Upper lobe of left lung (tissue), 6 donors: ENCODE data around the gene MSL1. TPM values are rescaled to one million over a fixed set of nuclear protein-coding genes. Genes with fewer than 3 reads are reported as not detected.

ENCODE experiments used
- ATAC-seq, 2 donors: fragments of 200-7000 bp; cut with Tn5 transposase; one replicate each; pipeline ENCODE4 v1.9.1; 2022; ENCODE audit warnings: mild to moderate bottlenecking in 2 of 2, moderate library complexity in 2 of 2; ENCODE audit not compliant: low FRiP score in 2 of 2
- DNase-seq, 2 donors: peaks; one replicate each; pipeline ENCODE4 v3.0.0-alpha.2; 2019 to 2020
- H3K27ac ChIP-seq, 4 donors: fragments of 200-600 bp; sonication (generic); one replicate each; pipeline ENCODE4 v1.5.1; 2016 to 2019
- H3K27me3 ChIP-seq, 4 donors: fragments of 200-600 bp; sonication (generic); one replicate each; pipeline ENCODE4 v1.5.1; 2017 to 2019
- H3K36me3 ChIP-seq, 4 donors: fragments of 200-600 bp; sonication (generic); one replicate each; pipeline ENCODE4 v1.5.1; 2016 to 2019
- H3K4me1 ChIP-seq, 4 donors: fragments of 200-600 bp; sonication (generic); one replicate each; pipeline ENCODE4 v1.5.1; 2018 to 2019
- H3K4me3 ChIP-seq, 4 donors: fragments of 200-600 bp; sonication (generic); one replicate each; pipeline ENCODE4 v1.5.1; 2017 to 2019; ENCODE audit warnings: mild to moderate bottlenecking in 2 of 4, moderate library complexity in 1 of 4
- H3K9me3 ChIP-seq, 4 donors: fragments of 200-600 bp; sonication (generic); one replicate each; pipeline ENCODE4 v1.5.1; 2018 to 2019
- CTCF ChIP-seq, 6 experiments: fragments of 450-650 bp in 4 of 6; fragments of 200-600 bp in 2 of 6; sonication (generic) in 2 of 6; IDR thresholded peaks; one replicate each; pipeline ENCODE4 v1.5.1; 2016 to 2019; ENCODE audit warnings: antibody characterized with exemption in 6 of 6
- EP300 ChIP-seq, 4 donors: sonication (generic); formaldehyde crosslinking; IDR thresholded peaks; one replicate each; pipeline ENCODE4 v1.5.1; 2017; ENCODE audit warnings: antibody characterized with exemption in 4 of 4, control low read depth in 2 of 4
- POLR2A ChIP-seq, 4 donors: fragments of 450-650 bp; IDR thresholded peaks; one replicate each; pipeline ENCODE4 v1.5.1; 2016 to 2017; ENCODE audit warnings: antibody characterized with exemption in 4 of 4, mild to moderate bottlenecking in 2 of 4
- POLR2AphosphoS5 ChIP-seq, 2 donors: sonication (generic); formaldehyde crosslinking; IDR thresholded peaks; one replicate each; pipeline ENCODE4 v1.5.1; 2017; ENCODE audit warnings: antibody characterized with exemption in 2 of 2
- WGBS, 2 donors: methylation state at CpG; one replicate each; pipeline ENCODE4 v1.1.5; 2017 to 2018; 5-methylcytosine and 5-hydroxymethylcytosine counted together
- total RNA-seq, 6 donors: library from RNA; depleted of rRNA in 4 of 6; stranded (reverse); fragments of >200 nt in 4 of 6; gene quantifications; one replicate each; pipeline versions ENCODE4 v1.1.0 to v1.2.1, GENCODE V29; 2016 to 2021
- donor health status: DM: no; HTN: no; CAD: no; lungs with moderate emphysema.
- donor health status: DM: no; HTN: yes; CAD: no; lungs with severe emphysema.

MSL1 gene, protein sequence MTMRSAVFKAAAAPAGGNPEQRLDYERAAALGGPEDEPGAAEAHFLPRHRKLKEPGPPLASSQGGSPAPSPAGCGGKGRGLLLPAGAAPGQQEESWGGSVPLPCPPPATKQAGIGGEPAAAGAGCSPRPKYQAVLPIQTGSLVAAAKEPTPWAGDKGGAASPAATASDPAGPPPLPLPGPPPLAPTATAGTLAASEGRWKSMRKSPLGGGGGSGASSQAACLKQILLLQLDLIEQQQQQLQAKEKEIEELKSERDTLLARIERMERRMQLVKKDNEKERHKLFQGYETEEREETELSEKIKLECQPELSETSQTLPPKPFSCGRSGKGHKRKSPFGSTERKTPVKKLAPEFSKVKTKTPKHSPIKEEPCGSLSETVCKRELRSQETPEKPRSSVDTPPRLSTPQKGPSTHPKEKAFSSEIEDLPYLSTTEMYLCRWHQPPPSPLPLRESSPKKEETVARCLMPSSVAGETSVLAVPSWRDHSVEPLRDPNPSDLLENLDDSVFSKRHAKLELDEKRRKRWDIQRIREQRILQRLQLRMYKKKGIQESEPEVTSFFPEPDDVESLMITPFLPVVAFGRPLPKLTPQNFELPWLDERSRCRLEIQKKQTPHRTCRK
- total RNA-seq, result 100 to 1,000 TPM in 3 of 6 donors, 10 to 100 TPM in 3; 57.6 to 240 (median 97.0) TPM

- TF ChIP-seq CTCF (IDR thresholded peaks at IDR 0.05) (no peak), POLR2A (IDR thresholded peaks at IDR 0.05) (peak in 2 of 4 donors; percentile 50 to 75), POLR2AphosphoS5 (IDR thresholded peaks at IDR 0.05) (peak; percentile 56 to 88)
- DNase-seq, result peak; percentile 91 to 97
- peaks cover 0 to 13% (median 5%) of the 10 kb centered on the region in 4 donors for H3K36me3 ChIP-seq
- peak within 1 kb of the TSS; percentile 97 to 100 (median 98) for H3K27ac ChIP-seq
- H3K9me3 ChIP-seq, result no peaks in the 10 kb centered on the region
- H3K4me1 ChIP-seq, result peaks cover 22 to 34% (median 28%) of the 10 kb centered on the region in 4 donors
- peak within 1 kb of the TSS; percentile 72 to 100 (median 84) for H3K4me3 ChIP-seq
- 1 to 2% methylated on average over 27 to 49 of the region's 82 CpGs for WGBS, 2 donors
- no peaks in the 10 kb centered on the region for H3K27me3 ChIP-seq
- peak; percentile 90 to 94 for ATAC-seq
Observed at GRCh38 chr17:40121181-40122135, at the start of gene MSL1. Gene MSL1 (plus strand): TSS chr17:40121971. CDS start chr17:40122613, 642 bp downstream.

DNA sequence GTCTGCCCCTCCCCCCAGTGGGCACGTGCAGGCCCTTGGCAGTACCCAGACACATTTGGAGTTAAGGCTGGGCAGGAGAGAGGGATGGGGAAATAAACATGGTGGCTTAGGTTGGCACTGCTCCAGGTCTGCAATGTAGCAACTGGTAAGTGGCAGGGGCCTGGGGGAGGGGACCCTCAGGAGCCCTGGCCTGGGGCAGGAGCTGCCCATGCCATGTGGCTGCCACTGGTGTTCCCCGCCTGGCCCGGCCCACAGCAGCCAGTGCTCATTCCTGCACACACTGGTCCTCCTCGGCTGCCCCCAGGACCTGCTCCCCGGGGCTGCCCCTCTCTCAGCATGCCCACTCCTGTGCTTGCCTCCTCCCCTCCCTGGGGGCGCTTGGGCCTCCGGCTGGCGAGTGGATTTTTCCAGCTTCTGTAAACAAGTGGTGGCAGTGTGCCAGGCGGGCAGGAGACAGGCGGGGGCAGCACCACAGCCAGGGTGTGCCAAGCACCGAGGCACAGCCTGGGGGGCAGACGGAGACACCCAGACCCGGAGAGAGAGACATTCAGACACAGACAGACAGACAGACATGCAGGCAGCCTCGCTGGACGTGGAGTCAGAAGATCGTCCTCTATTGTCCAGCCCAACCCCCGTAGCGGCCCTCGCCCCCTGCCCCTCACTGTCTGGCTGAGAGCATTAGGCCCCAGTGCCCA is 49.6 kb upstream of the MSL1 start:
- peak in 1 of 4 donors; percentile 9 for TF ChIP-seq EP300 (IDR thresholded peaks at IDR 0.05)
- TF ChIP-seq POLR2AphosphoS5 (IDR thresholded peaks at IDR 0.05), result peak in 1 of 2 donors; percentile 65
- TF ChIP-seq CTCF (IDR thresholded peaks at IDR 0.05), result no peak
- peak in 1 of 4 donors; percentile 15 for TF ChIP-seq POLR2A (IDR thresholded peaks at IDR 0.05)
- peaks cover 91 to 100% (median 95%) of the 10 kb centered on the region in 4 donors for H3K4me1 ChIP-seq
- no peaks in the 10 kb centered on the region for H3K27me3 ChIP-seq
- peak overlapping the region; percentile 86 to 94 (median 90) for H3K27ac ChIP-seq
- peak; percentile 1 to 74 for ATAC-seq
- H3K9me3 ChIP-seq, result no peaks in the 10 kb centered on the region
- H3K36me3 ChIP-seq, result peaks cover 0 to 13% (median 5%) of the 10 kb centered on the region in 4 donors
- H3K4me3 ChIP-seq, result peak overlapping the region in 1 of 4 donors; percentile 22
- DNase-seq, result peak; percentile 86 to 93
- 10 to 11% methylated on average over 4 to 18 of the region's 19 CpGs for WGBS, 2 donors

DNA sequence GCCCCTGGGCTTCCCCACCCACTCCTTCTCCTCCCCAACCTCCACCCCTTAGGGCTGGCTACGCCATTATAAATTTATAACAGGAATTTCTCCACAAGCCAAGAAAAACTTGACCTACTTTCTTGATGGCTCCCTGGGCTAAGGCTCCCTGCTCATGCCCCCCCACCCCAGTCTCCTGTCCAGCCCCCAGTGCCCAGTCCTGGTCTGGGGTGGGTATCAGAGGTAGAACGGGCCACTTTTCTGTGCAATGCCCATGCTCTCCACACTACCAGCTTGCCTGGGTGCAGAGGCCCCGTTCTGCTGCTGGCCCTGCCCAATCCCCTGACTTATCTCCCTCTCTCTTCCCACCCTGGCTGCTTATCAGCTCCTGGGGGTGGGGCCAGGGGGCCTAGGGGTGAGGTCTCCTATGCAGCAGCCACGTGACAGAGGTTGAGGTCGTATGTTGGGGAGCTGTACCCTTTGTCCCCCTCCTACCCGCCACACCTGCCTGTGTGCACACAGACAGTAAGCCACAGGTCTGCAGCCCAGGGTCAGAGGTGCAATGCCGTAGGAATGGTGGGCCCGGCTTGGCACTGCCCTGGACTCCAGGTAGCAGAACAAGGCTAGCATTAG is 48.9 kb upstream of the MSL1 start:
- DNase-seq, result no peak
- peak overlapping the region in 1 of 4 donors; percentile 22 for H3K4me3 ChIP-seq
- H3K27me3 ChIP-seq, result no peaks in the 10 kb centered on the region
- TF ChIP-seq CTCF (IDR thresholded peaks at IDR 0.05) (no peak), POLR2AphosphoS5 (IDR thresholded peaks at IDR 0.05) (no peak), EP300 (IDR thresholded peaks at IDR 0.05) (no peak), POLR2A (IDR thresholded peaks at IDR 0.05) (no peak)
- peak in 1 of 2 donors; percentile 5 for ATAC-seq
- H3K27ac ChIP-seq, result peak overlapping the region; percentile 86 to 94 (median 90)
- 30 to 58% methylated on average over 7 to 8 of the region's 8 CpGs for WGBS, 2 donors
- H3K9me3 ChIP-seq, result no peaks in the 10 kb centered on the region
- H3K4me1 ChIP-seq, result peaks cover 87 to 94% (median 92%) of the 10 kb centered on the region in 4 donors
- peaks cover 0 to 15% (median 5%) of the 10 kb centered on the region in 4 donors for H3K36me3 ChIP-seq
